Stimulated activated CD8-positive, alpha-beta memory T cell treated with anti-CD3 and anti-CD28 coated beads, Interleukin-2, amount 100 ng/mL, for 1 hour (primary cell): ENCODE data around the gene RNF26.
A peak's percentile ranks its signal among the peaks of the same experiment; 100 is the strongest.

Experiments
- DNase-seq, 2 donors: peaks; one replicate each; pipeline ENCODE4 v3.0.0-alpha.2; 2020; ENCODE audit warnings: low read depth in 2 of 2

RNF26 gene

DNA sequence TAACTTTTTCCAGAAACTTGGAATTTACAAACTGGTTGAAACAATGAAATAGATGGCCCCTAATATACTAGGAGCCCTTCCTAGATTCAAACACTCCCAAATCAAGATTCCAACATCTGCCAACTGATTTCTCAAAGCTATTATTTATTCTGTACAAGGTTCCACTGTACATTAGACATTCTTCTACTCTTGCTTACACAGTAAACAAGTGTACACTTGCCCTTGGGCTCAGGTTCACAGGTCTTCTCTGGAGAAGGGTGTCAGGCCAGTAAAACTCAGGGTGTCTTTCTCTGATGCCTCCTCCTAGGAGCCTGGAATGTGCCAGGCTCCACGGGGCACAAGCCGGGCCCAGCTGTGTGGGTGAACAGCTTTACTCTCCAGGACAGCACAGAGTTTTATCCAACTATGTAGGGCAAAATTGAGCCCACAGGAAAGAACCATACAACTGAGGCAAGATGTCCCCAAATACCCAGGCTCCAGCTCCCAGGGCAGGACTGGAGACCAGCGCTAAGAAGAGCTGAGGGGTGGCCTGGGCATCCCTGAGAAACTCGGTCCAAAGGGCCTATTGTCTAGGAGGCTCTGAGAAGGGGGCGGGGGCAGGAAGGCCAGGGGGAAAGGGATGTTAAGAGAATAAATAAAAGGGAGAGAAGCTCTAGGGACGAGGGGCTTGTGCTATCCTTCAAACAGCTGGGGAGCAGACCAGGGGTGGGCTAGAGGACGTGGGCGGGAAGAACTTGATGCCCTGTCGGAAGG lies 20.9 kb downstream of the RNF26 start:
- DNase-seq: no peak

DNA sequence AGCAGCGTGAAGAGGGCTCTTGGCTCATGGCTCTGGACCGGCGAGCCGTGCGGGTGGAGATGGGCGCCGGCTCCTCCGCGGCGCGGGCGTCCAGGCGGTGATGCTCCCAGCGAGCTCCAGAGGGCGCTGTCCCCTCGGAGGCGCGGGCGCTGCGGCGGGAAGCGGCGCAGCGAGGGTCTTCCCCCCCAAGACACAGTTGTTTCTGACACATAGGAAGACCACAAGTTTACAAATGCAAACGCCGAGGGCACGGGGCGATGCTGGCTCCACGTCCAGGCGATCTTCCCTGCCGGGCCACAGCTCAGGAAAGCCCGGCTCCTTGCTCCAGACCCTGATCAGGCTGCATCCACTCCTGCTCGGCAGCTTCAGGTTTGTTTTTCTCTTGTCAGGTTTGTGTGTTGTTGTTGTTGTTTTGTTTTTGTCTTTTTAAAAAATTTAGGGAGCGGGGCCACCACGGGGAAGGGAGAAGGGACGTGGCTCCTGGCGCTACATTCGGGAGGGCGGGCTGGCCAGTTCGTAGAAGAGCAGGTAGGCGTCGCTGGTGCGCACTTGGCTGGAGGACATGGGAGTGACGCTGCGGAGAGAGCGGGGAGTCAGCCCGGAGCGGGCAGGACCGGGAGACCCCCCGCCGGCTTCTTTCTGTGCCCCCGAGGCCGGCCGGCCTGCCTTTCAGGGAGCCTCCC lies 22.2 kb downstream of the RNF26 start:
- DNase-seq: peak; percentile 39 to 53

- no peak for DNase-seq
Observed at GRCh38 chr11:119357074-119357473, 22.7 kb downstream of the RNF26 start.

GRCh38 chr11:119359365-119360214 lies 25.3 kb downstream of the RNF26 start:
- no peak for DNase-seq

DNA sequence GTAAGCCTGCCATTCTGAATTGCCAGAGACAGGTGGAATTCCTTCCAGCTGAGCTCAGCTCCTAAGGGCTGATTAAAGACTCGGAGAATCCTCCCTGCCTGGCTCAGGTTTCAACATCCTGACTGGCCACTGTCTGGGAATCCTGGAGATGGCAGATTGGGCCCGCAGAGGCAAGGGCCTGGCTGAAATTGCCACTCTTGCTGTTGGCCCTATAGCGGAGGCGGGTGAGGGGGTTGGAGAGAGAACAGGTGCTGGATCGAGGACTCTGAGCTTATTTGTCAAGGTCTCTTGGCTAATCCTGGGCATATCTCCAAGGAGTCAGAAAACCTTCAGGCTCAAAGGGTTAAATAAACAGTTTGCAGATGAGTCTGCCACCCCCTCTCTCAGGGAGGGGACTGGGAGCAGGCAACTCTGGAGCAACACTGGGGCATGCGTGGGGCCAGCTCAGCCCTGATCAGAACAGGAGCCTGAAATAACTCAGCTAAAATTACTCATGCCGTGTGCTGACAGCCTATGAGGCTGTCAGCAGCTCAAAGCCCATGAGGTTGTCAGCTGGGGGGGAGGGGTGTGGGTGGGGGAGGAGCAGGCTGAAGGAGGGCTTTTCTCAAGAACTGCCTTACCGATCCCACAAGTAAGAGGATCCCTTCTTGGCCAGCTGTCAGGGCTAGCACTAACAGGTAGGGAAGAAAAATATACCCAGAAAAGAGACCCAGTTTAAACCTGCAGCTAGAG lies 26.9 kb downstream of the RNF26 start:
- DNase-seq: no peak

GRCh38 chr11:119361941-119362725 lies 27.8 kb downstream of the RNF26 start:
- no peak for DNase-seq

DNA sequence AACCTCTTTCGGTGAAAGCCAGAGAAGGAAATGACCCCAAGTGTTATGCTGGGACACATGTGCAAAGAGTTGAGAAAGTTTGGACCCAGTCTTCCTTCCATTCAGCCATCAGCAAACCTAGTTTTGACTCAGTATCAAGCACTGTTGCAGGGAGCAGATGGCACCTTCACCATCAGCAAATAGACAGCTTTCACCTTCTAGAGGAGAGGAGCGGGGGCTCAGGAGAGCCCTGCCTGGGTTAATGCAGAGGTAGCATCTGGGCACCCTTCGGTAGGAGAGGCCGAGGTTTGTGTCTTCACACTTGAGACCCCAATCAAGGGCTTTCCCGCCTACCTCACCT lies 28.4 kb downstream of the RNF26 start:
- no peak for DNase-seq

DNA sequence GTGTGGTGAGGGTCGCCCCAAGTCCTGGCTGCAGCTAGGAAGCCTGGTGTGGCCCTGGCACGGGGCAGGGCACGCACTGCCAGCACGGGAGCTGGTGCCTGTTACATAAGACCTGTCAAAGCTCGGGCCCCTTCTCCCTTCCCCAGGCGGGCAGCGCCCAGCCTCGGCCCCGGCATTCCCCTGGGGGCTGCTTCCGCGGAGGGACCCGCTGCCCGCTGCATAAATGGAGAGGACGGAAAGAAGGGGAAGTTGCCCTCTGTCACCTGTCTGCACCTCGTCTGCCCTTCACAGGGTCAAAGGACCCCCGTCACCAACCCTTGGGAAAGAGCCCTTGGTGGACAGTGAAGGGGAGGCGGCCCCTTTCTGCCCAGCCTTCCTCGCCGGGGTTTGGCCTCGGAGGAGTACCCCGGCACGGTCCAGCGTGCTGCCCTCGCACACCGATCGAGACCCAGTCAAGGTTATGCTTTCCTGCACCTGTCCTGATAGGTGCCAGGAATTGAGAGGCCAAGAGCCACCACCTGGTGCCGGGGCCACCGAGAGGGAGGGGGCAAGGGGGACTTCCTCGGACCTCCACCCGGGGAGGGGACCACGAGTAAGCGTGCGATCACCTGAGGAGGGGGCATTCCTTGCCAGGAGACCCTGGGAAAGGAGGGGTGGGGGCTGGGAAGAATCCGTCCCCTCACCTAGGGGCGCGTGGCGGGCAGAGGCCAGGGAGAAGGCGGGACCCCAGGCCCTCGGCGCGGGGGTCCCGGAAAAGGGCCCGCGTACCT lies 28.9 kb downstream of the RNF26 start:
- DNase-seq: no peak

DNA sequence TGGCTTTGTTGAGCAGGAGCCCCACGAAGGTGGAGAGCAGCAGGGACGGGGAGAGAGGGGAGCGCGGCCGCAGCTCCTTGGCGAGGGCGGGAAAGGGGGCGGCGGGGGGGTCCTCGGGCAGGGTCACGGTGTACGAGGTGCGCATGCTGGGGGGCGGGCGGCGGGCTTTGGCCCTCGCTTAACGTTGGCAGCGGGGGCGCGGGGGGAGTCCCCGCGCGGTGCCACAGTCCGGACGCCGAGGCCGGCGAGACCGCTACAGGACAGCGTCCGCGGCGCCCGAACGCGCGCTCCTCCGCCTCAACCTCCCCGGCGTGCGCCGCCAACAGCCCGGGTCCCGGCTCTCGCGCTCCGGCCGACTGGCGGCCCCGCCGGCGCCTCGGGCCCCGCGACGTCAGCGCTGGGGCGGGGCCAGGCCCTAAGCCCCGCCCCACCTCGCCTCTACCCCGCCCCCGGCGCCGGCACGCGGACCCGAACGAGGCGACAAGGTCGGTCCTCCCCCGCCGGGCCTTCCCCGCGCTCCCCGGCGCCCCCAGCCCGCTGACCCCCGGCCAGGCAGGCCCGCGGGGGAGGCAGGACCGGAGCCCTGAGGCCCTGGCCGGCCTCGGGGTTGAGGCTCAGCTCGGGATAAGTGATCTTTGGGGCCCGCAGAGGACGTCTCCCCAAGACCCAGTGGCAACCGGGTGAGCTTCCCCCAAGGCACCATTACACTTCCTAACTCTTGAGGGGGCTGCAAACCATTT lies 29.7 kb downstream of the RNF26 start:
- peak in 1 of 2 donors; percentile 19 for DNase-seq

- DNase-seq: no peak
Observed at GRCh38 chr11:119365071-119365591, 30.8 kb downstream of the RNF26 start.

GRCh38 chr11:119366690-119367620 lies 32.6 kb downstream of the RNF26 start:
- no peak for DNase-seq

- DNase-seq: no peak
Observed at GRCh38 chr11:119367661-119368120, 33.4 kb downstream of the RNF26 start.

DNA sequence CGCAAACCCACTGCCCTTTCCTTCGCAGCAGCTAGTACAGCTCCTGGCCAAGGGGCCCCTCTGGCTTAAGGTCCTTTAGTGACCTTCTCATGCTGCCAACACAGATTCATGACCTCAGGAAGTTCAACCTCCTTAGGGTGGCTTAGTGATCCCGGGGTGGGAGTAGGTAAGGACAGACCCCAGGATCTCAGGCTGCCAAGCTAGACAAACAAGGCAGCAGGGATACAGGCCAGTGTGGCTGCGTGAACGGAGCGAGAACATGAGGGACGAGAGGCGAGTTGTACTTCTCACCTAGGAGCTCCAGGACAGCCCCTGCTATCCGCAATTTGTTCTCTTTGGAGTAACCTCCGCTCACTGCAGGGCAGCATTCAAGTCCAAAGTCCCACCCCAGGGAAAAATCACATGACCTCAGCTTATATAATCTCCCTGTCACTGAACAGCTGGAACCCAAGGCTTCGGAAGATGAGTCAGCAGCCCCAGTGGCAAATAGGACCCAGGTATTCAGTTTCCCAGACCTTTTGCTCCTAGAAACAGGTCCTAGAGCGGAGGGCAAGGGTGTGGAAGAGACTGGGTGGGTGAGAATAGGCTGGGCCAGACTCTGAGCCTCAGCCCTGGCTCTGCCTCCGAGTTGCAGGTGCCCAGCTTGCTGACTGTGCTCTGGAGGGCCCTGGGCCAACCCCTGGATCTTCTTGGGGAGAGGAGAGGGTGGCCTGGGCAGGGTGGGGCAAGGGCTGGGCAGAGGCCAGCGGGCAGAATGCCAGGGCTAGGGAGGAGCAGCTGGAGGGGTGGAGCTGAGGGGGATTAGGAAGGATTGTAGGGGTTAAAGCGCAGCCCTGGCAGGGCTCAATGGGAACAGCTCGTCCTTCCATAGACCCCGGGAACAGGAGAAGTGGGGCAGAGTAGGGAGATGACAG lies 34.1 kb downstream of the RNF26 start:
- no peak for DNase-seq

DNA sequence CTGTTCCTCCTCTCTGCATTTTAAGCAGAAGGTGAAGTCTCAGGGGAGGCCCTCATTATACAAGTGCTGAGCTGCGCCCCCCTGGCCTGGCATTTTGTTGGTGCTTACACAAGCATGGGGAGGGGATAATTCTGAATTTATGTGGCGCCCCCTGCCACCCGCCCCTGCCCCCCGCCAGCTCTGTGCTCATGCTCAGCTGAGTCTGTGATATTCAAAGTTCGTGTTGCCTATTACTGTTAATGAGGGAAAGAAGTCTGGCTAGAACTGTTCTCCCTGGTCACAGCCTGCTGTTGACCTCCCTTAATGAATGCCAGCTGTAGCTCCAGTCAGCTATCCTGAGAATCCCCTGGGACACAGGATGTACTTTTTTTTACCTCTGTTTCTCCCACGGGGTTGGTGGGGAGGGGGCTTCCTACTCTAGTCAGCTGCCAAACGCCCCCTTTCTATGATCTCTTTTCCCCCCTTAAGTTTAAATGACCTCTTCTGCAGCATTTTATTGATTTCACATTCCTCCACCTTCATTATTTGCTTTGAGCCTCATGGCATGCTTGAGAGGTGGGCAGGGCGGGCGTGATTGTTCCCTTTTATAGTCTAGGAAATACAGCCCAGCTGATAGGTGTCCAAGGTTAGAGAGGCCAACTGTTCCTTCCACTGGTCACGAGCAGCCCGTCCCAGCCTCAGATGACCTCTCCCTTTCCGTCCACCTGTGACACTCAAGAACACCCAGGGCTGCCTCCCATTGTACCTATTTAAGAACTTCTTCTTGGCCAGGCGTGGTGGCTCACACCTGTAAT lies 35.0 kb downstream of the RNF26 start:
- DNase-seq: no peak

GRCh38 chr11:119370486-119371046 lies 36.2 kb downstream of the RNF26 start:
- DNase-seq: no peak

DNA sequence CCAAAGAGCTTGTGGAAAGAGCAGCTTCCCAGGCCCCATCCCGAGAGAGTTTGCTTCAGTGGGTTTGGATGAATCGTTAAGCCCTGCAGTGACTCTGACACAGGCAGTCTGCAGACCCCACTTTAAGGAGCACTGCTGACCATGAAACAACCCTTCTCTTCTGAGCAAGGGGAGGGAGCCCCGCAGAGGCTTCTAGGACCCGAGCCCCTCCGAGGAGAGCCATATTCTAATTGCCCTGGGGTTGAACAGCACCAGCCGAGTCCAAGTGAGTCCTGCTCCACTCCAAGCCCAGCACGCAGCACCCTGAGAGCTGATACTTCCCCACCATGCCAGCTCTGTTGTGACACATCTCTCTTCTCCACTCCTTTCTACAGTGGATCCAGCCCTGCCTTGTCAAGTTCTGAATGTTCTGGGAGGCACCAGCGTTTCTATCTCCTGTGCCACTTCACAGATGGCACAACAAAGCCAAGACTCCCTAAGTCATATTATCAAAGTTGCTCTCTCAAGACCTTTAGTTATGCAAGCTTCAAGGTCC lies 36.8 kb downstream of the RNF26 start:
- no peak for DNase-seq
